ENCODE measurements around the gene HSPH1.

HSPH1 gene

DNA sequence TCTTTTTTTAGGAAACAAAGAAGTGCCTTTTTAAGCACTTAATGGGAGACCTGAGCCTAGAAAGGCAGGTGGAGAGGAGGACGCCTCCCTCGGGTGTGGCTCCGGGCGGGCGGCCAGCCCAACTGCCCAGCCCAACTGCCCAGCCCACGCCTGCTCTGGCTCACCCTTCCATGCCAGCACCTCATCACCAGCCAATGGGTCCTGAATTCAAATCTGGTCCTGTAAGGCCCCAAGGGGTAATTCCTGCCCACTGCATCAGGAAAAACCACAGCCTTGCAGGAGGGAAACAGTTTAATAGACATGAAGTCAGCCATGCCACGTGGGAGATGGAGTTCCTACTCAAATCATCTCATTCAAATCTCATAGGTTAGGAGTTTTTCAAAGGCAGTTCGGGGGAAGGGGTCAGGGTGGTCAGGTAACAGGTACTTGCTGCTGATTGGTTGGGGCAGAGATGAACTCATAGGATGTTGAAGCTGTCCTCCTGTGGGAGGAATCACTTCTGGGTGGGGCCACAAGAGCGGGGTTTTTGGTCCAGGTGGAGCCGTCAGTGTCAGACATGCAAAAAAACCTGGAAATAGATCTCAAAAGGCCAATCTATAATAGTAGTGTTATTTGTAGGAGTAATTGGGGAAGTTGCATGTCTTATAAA, 64.9 kb downstream of the HSPH1 start:
- DNase-seq (ENCODE audit: low read depth in 3 of 3), result no peak

DNA sequence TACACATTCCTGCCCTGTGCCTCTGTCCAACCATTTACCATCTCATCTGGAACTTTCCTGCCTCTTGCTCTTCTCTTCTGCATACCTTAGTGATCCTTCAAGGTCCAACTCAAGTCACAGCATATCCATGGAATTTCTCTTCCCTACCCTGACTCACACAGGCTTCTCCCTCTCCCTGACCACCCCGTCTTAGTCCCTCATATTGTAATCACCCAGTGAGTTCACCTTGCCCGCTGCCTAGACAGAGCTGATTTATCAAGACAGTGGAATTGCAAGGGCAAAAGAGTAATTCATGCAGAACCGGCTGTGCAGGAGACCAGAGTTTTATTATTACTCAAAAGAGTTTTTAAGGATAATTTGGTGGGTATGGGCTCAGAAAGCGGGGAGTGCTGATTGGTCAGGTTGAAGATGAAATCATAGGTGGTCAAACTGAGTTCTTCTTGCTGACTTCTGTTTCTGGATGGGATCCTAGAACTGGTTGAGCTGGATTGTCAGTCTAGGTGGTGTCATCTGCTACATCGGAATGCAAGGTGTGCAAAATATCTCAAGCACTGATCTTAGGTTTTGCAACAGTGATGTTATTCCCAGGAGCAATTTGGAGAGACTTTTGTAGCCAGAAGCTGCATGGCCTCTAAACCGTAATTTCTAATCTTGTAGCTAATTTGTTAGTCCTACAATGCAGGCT, 67.2 kb downstream of the HSPH1 start:
- DNase-seq (ENCODE audit: low read depth in 3 of 3), result no peak

DNA sequence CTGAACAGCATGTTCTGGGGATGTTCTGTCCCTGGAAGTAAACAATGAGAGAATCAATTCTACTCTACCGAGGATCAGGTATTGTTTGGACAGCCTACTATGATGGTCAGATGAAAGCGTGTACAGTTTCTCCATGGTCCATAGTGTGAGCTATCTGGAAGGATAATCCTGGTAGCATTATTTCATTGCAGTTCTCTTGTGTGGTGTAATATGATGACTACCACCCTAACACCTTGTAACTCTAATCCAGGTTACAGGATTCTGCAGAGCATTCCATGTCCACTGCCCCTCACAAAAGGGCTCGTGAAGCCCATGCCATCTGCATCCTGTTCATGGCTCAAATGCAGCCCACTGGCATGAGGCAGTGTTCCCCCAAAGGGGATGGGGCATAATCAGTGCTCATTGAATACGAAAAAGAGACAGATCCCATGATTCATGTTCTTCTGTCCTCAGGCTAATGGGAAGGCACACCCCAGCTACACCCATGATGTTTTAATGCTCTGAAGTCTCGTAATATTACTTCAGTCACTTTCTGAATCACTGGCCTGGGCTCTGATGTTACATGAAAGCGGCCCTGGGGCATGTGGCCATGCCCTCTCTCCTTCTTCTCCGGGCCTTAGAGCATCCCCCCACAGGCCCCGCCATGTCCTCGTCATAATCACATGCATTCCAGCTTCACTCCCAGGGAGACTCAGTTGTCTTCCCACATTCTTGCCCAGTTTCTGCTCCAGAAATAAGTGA, 68.4 kb downstream of the HSPH1 start:
- DNase-seq (ENCODE audit: low read depth in 3 of 3), result no peak

DNA sequence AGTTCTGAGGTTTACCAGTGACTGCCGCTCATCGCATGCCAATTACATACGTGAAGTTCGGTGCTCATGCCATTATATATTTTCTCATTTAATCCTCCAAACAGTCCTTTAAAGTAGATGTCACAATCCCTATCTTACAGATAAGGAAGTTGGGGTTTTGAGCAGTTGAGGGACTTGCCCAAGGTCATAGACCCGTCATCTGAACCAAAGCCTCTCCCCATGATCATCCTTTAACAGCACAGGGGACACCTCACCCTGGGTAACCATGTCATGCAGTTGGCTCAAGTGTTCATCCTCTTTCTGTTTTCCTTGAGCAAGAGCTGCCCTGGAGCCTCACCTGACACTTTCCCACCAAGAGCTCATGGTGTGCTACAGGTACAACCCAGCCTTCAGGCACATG, 69.1 kb downstream of the HSPH1 start:
- no peak for DNase-seq (ENCODE audit: low read depth in 3 of 3)

DNA sequence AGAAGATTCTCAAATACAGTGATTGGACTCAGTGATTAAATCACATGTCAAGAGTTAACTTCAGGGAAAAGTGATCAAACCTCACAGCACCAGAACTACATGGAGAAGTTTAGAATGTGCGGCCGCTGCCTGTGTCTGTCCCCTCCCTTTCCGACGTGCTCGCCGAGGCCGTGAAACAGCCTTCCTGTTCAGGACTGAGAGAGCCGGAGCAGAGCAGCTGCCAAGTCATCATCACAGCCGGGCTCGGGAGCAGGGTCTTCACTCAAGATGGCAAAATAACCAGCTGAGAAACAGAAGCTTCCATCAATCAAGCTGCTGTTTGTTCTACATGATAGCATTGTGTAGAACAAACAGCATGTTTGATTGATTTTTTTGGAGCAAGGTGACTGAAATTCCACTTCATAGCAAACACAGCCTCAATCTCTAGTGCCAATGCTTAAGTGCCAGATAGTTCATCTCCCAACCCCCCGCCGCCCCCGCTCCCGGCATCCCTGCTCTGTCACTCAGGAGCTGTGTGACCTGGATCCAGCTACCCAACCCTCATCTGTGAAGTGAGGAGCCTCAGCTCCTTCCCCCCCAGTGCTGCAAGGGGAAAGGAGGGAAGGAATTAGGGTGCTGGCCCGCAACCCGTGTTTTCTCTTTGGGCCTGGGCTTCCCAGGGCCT, 70.6 kb downstream of the HSPH1 start:
- DNase-seq (ENCODE audit: low read depth in 3 of 3), result no peak

DNA sequence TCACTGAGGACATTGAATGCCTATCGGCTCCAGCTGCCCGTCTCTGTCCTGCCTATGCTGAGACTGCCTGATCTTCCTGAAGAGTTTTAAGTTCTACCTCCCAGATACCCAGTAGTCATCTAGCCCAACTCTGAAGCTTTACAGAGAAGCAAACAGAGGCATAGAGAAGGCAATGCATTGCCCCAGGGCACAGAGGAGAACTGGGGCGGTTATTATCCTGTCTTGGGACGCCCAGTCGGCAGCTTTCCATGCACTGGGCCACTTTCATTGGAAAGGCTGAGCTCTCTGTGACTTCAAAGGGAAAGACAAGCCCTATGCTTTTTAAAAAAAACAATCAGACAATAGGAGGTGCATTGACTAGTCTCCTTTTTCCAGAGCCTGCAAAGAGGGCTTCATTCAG, 71.6 kb downstream of the HSPH1 start:
- DNase-seq (ENCODE audit: low read depth in 3 of 3), result no peak

DNA sequence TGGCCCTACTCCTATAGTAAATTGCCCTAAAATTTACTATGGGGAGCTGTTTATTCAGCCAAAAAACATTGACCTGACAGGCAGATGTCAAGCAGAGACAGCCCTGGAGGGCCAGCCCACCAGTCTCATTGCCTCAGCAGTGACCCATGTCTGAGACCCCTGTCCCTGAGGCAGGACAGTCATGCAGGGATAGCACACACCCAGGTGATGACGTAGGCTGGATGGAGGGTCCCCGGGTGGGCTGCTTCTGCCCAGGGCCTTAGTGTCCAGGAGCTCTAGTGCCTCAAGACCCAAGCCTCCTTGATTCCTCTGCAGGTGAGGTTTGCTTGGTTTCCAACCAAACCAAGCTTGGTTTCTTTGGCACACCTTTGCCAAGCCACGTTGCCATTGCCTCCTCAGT, 72.1 kb downstream of the HSPH1 start:
- DNase-seq (ENCODE audit: low read depth in 3 of 3), result no peak

DNA sequence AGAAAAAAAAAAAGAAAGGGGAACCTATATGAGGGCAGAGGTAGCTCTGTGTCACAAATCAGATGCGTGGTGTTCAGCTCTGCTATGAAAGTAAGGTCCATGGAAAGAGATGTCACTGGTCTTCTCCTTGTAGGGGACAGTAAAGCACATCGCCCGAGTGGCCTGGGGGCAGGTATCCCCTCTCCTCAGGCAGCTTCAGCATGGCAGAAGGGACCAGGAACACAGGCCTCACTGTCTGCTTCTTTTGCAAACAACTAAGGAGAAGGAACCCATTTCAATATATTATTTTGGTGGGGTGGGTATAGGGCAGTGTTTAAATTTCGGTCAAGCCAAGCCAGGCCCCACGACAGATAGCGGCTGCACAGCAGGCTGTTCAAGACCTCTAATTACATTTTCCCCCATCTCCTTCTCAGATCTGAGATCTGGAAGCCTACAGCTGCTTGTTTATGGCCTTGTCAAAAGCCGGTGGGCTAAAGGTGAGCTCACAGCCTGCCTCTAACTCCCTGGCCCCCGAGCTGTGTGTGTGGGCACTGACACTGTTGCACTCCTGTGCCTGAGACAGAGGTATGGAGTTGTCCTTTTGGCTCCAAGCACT, 72.8 kb downstream of the HSPH1 start:
- DNase-seq (ENCODE audit: low read depth in 3 of 3), result no peak

Data from stimulated activated CD4-positive, alpha-beta T cell treated with anti-CD3 and anti-CD28 coated beads, TNF-alpha, amount 100 ng/mL, for 48 hours (primary cell).